ENCODE results near the gene ERP44. TPM values are rescaled to one million over a fixed set of nuclear protein-coding genes. Genes with fewer than 3 reads are reported as not detected.

ERP44 gene
- total RNA-seq, 1 experiment from 2014 or later: 19.5 TPM

- Histone ChIP-seq H3K4me1 (replicated peaks; ENCODE audit: insufficient read depth) (no peaks in the 10 kb centered on the region), H3K4me3 (no peak overlapping the region), H3K27me3 (ENCODE audit: insufficient read depth, low read depth) (no peaks in the 10 kb centered on the region), H3K4me2 (no peak overlapping the region), H3K36me3 (ENCODE audit: low read depth) (peaks cover 11% of the 10 kb centered on the region; the same call in 1 of the 2 replicates), H3F3A (ENCODE audit: insufficient read depth, low read depth) (0 out of 2 replicates have a peak, but pooled peaks cover 4% of the 10 kb centered on the region), H3K27ac (no peak overlapping the region), H3K9me2 (ENCODE audit: insufficient read depth) (no peaks in the 10 kb centered on the region), H3K79me2 (ENCODE audit: low read depth) (no peaks in the 10 kb centered on the region), H4K20me1 (ENCODE audit: insufficient read depth) (0 out of 2 replicates have a peak, but pooled peaks cover 3% of the 10 kb centered on the region), H2AFZ (no peak overlapping the region), H3K9me3 (ENCODE audit: insufficient read depth, low read depth) (no peaks in the 10 kb centered on the region)
- intact Hi-C loops (cut with micrococcal nuclease; ENCODE audit: unreplicated experiment): no loop called here
- TF ChIP-seq EZH2 (IDR thresholded peaks at IDR 0.05; ENCODE audit: low read depth) (no peak), CTCF (conservative IDR thresholded peaks at IDR 0.05) (no peak)
- no peak for DNase-seq
- ChIA-PET POLR2A (ENCODE audit: unreplicated experiment) (interaction anchor here (0.6 kb wide), 1 partner anchor 369 kb away, joined by 3 read pairs; no protein-coding TSS in a partner anchor), CTCF (no interaction called here)
- no TSS peak for BruUV-seq (replicated peaks)
Observed at GRCh38 chr9:99986642-99987041, 112.2 kb downstream of the ERP44 start.

DNA sequence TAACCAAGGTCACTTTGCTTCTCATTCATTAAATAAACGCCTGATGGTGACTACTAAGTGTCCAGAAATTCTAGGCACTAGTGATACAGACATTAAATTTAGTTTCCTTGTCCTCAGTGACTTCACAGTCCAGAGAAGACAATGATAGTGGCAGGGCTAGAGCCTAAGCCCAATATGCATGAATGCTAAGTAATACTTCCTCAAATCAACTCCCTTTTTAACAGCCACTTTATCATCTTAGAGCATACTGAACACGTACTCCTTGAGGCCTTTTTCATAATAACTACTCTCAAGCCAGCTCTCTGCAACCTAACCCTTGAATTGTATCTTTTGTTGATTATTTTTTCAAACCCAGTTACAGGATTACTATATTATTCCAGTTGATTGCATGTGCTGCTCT, 118.2 kb downstream of the ERP44 start:
- intact Hi-C loops (cut with micrococcal nuclease; ENCODE audit: unreplicated experiment): no loop called here
- Histone ChIP-seq H3K27me3 (ENCODE audit: insufficient read depth, low read depth) (no peaks in the 10 kb centered on the region), H3K4me2 (no peak overlapping the region), H3K27ac (no peak overlapping the region), H2AFZ (no peak overlapping the region), H3K4me1 (replicated peaks; ENCODE audit: insufficient read depth) (no peaks in the 10 kb centered on the region), H3K9me3 (ENCODE audit: insufficient read depth, low read depth) (no peaks in the 10 kb centered on the region), H3K9me2 (ENCODE audit: insufficient read depth) (no peaks in the 10 kb centered on the region), H4K20me1 (ENCODE audit: insufficient read depth) (no peaks in the 10 kb centered on the region; the same call in 1 of the 2 replicates), H3K4me3 (no peak overlapping the region), H3F3A (ENCODE audit: insufficient read depth, low read depth) (0 out of 2 replicates have a peak, but pooled peaks cover 4% of the 10 kb centered on the region), H3K36me3 (ENCODE audit: low read depth) (0 out of 2 replicates have a peak, but pooled peaks cover 7% of the 10 kb centered on the region), H3K79me2 (ENCODE audit: low read depth) (no peaks in the 10 kb centered on the region)
- POLR2A ChIA-PET (ENCODE audit: unreplicated experiment): no interaction called here
- no peak for DNase-seq
- no TSS peak for BruUV-seq (replicated peaks)
- TF ChIP-seq CTCF (conservative IDR thresholded peaks at IDR 0.05) (no peak), EZH2 (IDR thresholded peaks at IDR 0.05; ENCODE audit: low read depth) (no peak)
- CTCF ChIA-PET: no interaction called here

DNA sequence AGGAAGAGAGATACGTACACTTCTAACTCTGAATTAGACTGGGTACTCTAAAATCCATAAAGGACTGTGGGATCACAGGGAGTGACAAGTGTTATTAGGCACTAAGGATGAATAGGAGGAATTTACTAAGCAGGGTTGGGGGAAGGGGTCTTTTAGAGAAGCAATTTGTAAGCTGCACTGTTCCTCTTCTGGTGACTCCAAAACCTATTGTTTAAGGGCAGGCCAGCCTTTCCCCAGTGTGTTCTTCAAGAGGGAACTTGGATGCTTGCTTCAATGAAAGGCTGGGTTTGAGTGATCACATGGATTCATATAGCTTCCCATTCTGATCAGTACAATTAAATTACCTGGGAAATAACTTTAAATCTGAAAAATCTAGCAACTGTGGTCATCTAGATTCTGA, 120.6 kb downstream of the ERP44 start:
- no peak for DNase-seq
- no peak overlapping the region for H3K4me2 ChIP-seq
- no peaks in the 10 kb centered on the region; the same call in 1 of the 2 replicates for H4K20me1 ChIP-seq (ENCODE audit: insufficient read depth)
- H3K4me1 ChIP-seq (replicated peaks; ENCODE audit: insufficient read depth): no peaks in the 10 kb centered on the region
- 0 out of 2 replicates have a peak, but pooled peaks cover 4% of the 10 kb centered on the region for H3F3A ChIP-seq (ENCODE audit: insufficient read depth, low read depth)
- H3K4me3 ChIP-seq: no peak overlapping the region
- no peaks in the 10 kb centered on the region for H3K27me3 ChIP-seq (ENCODE audit: insufficient read depth, low read depth)
- H3K79me2 ChIP-seq (ENCODE audit: low read depth): no peaks in the 10 kb centered on the region
- BruUV-seq (replicated peaks): no TSS peak
- ChIA-PET CTCF (interaction anchor here (0.7 kb wide), 2 partner anchors 30 to 45 kb away, joined by 3 to 4 read pairs; no protein-coding TSS in a partner anchor), POLR2A (ENCODE audit: unreplicated experiment) (interaction anchor here (0.7 kb wide), 2 partner anchors 53 to 389 kb away, joined by 6 to 17 read pairs; no protein-coding TSS in a partner anchor)
- intact Hi-C loops (cut with micrococcal nuclease; ENCODE audit: unreplicated experiment): no loop called here
- H3K27ac ChIP-seq: no peak overlapping the region
- H3K9me3 ChIP-seq (ENCODE audit: insufficient read depth, low read depth): no peaks in the 10 kb centered on the region
- no peaks in the 10 kb centered on the region for H3K9me2 ChIP-seq (ENCODE audit: insufficient read depth)
- TF ChIP-seq EZH2 (IDR thresholded peaks at IDR 0.05; ENCODE audit: low read depth) (no peak), CTCF (conservative IDR thresholded peaks at IDR 0.05) (no peak)
- H2AFZ ChIP-seq: no peak overlapping the region
- 0 out of 2 replicates have a peak, but pooled peaks cover 6% of the 10 kb centered on the region for H3K36me3 ChIP-seq (ENCODE audit: low read depth)

Data from PC-9 (cell line).